ENCODE measurements around the gene PTTG1IP. TPM values are rescaled to one million over a fixed set of nuclear protein-coding genes. Genes with fewer than 3 reads are reported as not detected.
A peak's percentile ranks its signal among the peaks of the same experiment; 100 is the strongest.

PTTG1IP gene
- total RNA-seq, 1 donor from 2014 or later = 172 TPM

- no peak for DNase-seq
Measured at GRCh38 chr21:44896561-44897286, 23.2 kb upstream of the PTTG1IP start.

GRCh38 chr21:44895859-44896258 lies 22.4 kb upstream of the PTTG1IP start:
- no peak for DNase-seq

- no peak for DNase-seq
Measured at GRCh38 chr21:44894687-44895302, 21.3 kb upstream of the PTTG1IP start.

- no peak for DNase-seq
Measured at GRCh38 chr21:44893948-44894656, 20.6 kb upstream of the PTTG1IP start.

GRCh38 chr21:44893278-44893556 lies 19.7 kb upstream of the PTTG1IP start:
- no peak for DNase-seq

GRCh38 chr21:44892536-44893277 lies 19.2 kb upstream of the PTTG1IP start:
- peak; percentile 59 for DNase-seq

GRCh38 chr21:44892095-44892494 lies 18.6 kb upstream of the PTTG1IP start:
- DNase-seq = peak; percentile 48

GRCh38 chr21:44891631-44892031 lies 18.1 kb upstream of the PTTG1IP start:
- DNase-seq = no peak

- no peak for DNase-seq
Measured at GRCh38 chr21:44890961-44891541, 17.6 kb upstream of the PTTG1IP start.

- DNase-seq = no peak
Measured at GRCh38 chr21:44890338-44890931, 16.9 kb upstream of the PTTG1IP start.

GRCh38 chr21:44889625-44890337 lies 16.3 kb upstream of the PTTG1IP start:
- no peak for DNase-seq

- DNase-seq = no peak
Measured at GRCh38 chr21:44888581-44889550, 15.4 kb upstream of the PTTG1IP start.

- no peak for DNase-seq
Measured at GRCh38 chr21:44887807-44888580, 14.5 kb upstream of the PTTG1IP start.

GRCh38 chr21:44887126-44887806 lies 13.8 kb upstream of the PTTG1IP start:
- no peak for DNase-seq

- no peak for DNase-seq
Measured at GRCh38 chr21:44886113-44887075, 12.9 kb upstream of the PTTG1IP start.

- no peak for DNase-seq
Measured at GRCh38 chr21:44885615-44886014, 12.1 kb upstream of the PTTG1IP start.

GRCh38 chr21:44884097-44884496 lies 10.6 kb upstream of the PTTG1IP start:
- no peak for DNase-seq

- DNase-seq = no peak
Measured at GRCh38 chr21:44883250-44883649, 9.8 kb upstream of the PTTG1IP start.

All from tongue (tissue), 2 donors.